HepG2 (cell line): ENCODE results near the gene TUBB3. TPM values are rescaled to one million over a fixed set of nuclear protein-coding genes. Genes with fewer than 3 reads are reported as not detected.
A peak's percentile ranks its signal among the peaks of the same experiment; 100 is the strongest.

Experiments used
- CSRNP1 ChIP-seq: sonication (generic); formaldehyde crosslinking; IDR thresholded peaks from 2 replicates; pipeline ENCODE4 v1.8.1; 2023; ENCODE audit warnings: mild to moderate bottlenecking, missing genetic modification reagents
- ELK4 ChIP-seq: sonication (generic); formaldehyde crosslinking; IDR thresholded peaks from 2 replicates; pipeline ENCODE4 v1.9.0; 2021; ENCODE audit warnings: missing genetic modification reagents, borderline replicate concordance
- KAT7 ChIP-seq: IDR thresholded peaks from 2 replicates; pipeline ENCODE4 v1.6.1; 2018; ENCODE audit warnings: borderline replicate concordance, missing compliant biosample characterization
- MAX ChIP-seq: IDR thresholded peaks from 2 replicates; pipeline ENCODE4 v1.6.1; 2012; ENCODE audit warnings: inconsistent platforms
- MYC ChIP-seq: sonication (generic); formaldehyde crosslinking; IDR thresholded peaks from 2 replicates; pipeline ENCODE4 v1.9.0; 2021; ENCODE audit warnings: missing genetic modification reagents, borderline replicate concordance
- POLR2G ChIP-seq: fragments of 200-400 bp; formaldehyde crosslinking; IDR thresholded peaks from 2 replicates; pipeline ENCODE4 v1.6.1; 2018; ENCODE audit warnings: mild to moderate bottlenecking, low read depth, low read length, moderate library complexity
- SAP130 ChIP-seq: IDR thresholded peaks from 2 replicates; pipeline ENCODE4 v1.6.1; 2016; ENCODE audit warnings: low read depth
- UBTF ChIP-seq: sonication (generic); formaldehyde crosslinking; IDR thresholded peaks from 2 replicates; pipeline ENCODE4 v1.4.0; 2020; ENCODE audit warnings: mild to moderate bottlenecking, missing genetic modification reagents
- ZFP1 ChIP-seq: IDR thresholded peaks from 2 replicates; pipeline ENCODE4 v1.6.1; 2016
- polyA plus RNA-seq, 8 experiments: library from polyadenylated mRNA; depleted of rRNA in 3 of 8; stranded (reverse) in 7 of 8; unstranded in 1 of 8; fragments of >200 nt; fragmentation: Illumina TruSeq in 4 of 8; extraction: Trizol in 4 of 8; gene quantifications; 2 replicates each; pipeline versions ENCODE4 v1.2.1 to v1.2.3, GENCODE V29; 2011 to 2016; ENCODE audit warnings: low read depth in 4 of 8, missing spikeins in 1 of 8, mixed read lengths in 1 of 8; ENCODE audit not compliant: insufficient read depth in 1 of 8
- total RNA-seq, 5 experiments: library from RNA; depleted of rRNA; stranded (reverse); fragments of >200 nt; fragmentation: Illumina TruSeq; extraction: Trizol; gene quantifications; 2 replicates each; pipeline ENCODE4 v1.2.3, GENCODE V29; 2016; ENCODE audit warnings: low read depth in 1 of 5

The TUBB3 gene
- total and polyA plus RNA-seq, 2 of the 13 experiments (the other 11 are each of a cell fraction or from before 2014, with no cell fraction given): 110 to 185 TPM

GRCh38 chr16:89973654-89974335, 50.7 kb downstream of the TUBB3 start (continued):
- no peak for TF ChIP-seq UBTF
- TF ChIP-seq CSRNP1 (CRISPR knock-in tag): 0 out of 2 replicates have a peak, but pooled peaks have one; percentile 34
- TF ChIP-seq MAX: peak; percentile 51; the same call in 1 of the 2 replicates
- no peak for TF ChIP-seq ZFP1 (CRISPR knock-in tag)
- peak; percentile 53 for TF ChIP-seq SAP130 (CRISPR knock-in tag)
- peak; percentile 0; the same call in 1 of the 2 replicates for TF ChIP-seq MYC
- TF ChIP-seq KAT7 (CRISPR knock-in tag): no peak; the same call in 1 of the 2 replicates
- no peak for TF ChIP-seq ELK4 (CRISPR knock-in tag)
- peak; percentile 27; the same call in 1 of the 2 replicates for TF ChIP-seq POLR2G
